Activated CD8-positive, alpha-beta memory T cell treated with anti-CD3 and anti-CD28 coated beads for 48 hours (primary cell): ENCODE measurements around the gene ZSWIM6.

ENCODE experiments used
- DNase-seq, 3 experiments: peaks; one replicate each; pipeline ENCODE4 v3.0.0-alpha.2; 2020; ENCODE audit warnings: low read depth in 2 of 3, low spot score in 2 of 3

Gene ZSWIM6

GRCh38 chr5:61357745-61358144, 25.7 kb downstream of the ZSWIM6 start:
- DNase-seq: no peak

- no peak for DNase-seq
Observed at GRCh38 chr5:61362796-61363368, 30.8 kb downstream of the ZSWIM6 start.

- DNase-seq: no peak
Observed at GRCh38 chr5:61363401-61364114, 31.5 kb downstream of the ZSWIM6 start.

GRCh38 chr5:61366497-61367240, 34.6 kb downstream of the ZSWIM6 start:
- DNase-seq: no peak

- no peak for DNase-seq
Observed at GRCh38 chr5:61370506-61370905, 38.4 kb downstream of the ZSWIM6 start.

- DNase-seq: no peak
Observed at GRCh38 chr5:61371474-61371873, 39.4 kb downstream of the ZSWIM6 start.

GRCh38 chr5:61379677-61380076, 47.6 kb downstream of the ZSWIM6 start:
- no peak for DNase-seq

GRCh38 chr5:61381968-61382367, 49.9 kb downstream of the ZSWIM6 start:
- DNase-seq: no peak

GRCh38 chr5:61385627-61386026, 53.6 kb downstream of the ZSWIM6 start:
- no peak for DNase-seq

GRCh38 chr5:61386045-61386800, 54.2 kb downstream of the ZSWIM6 start:
- no peak for DNase-seq

- DNase-seq: no peak
Observed at GRCh38 chr5:61389609-61390008, 57.6 kb downstream of the ZSWIM6 start.

- DNase-seq: no peak
Observed at GRCh38 chr5:61394078-61394704, 62.1 kb downstream of the ZSWIM6 start.

- no peak for DNase-seq
Observed at GRCh38 chr5:61394793-61395192, 62.7 kb downstream of the ZSWIM6 start.

GRCh38 chr5:61397238-61397637, 65.2 kb downstream of the ZSWIM6 start:
- DNase-seq: no peak

- DNase-seq: no peak
Observed at GRCh38 chr5:61397937-61398336, 65.9 kb downstream of the ZSWIM6 start.

GRCh38 chr5:61398440-61398839, 66.4 kb downstream of the ZSWIM6 start:
- no peak for DNase-seq

- no peak for DNase-seq
Observed at GRCh38 chr5:61399679-61400078, 67.6 kb downstream of the ZSWIM6 start.

- DNase-seq: no peak
Observed at GRCh38 chr5:61401726-61402125, 69.7 kb downstream of the ZSWIM6 start.

- no peak for DNase-seq
Observed at GRCh38 chr5:61402244-61402823, 70.3 kb downstream of the ZSWIM6 start.

GRCh38 chr5:61402970-61403900, 71.2 kb downstream of the ZSWIM6 start:
- no peak for DNase-seq
